ENCODE data around the gene ICAM3. TPM values are rescaled to one million over a fixed set of nuclear protein-coding genes. Genes with fewer than 3 reads are reported as not detected.

Gene ICAM3
- polyA plus RNA-seq, 1 donor (not counting 4 experiments of a cell fraction or from before 2014, with no cell fraction given) = 4.7 TPM

DNA sequence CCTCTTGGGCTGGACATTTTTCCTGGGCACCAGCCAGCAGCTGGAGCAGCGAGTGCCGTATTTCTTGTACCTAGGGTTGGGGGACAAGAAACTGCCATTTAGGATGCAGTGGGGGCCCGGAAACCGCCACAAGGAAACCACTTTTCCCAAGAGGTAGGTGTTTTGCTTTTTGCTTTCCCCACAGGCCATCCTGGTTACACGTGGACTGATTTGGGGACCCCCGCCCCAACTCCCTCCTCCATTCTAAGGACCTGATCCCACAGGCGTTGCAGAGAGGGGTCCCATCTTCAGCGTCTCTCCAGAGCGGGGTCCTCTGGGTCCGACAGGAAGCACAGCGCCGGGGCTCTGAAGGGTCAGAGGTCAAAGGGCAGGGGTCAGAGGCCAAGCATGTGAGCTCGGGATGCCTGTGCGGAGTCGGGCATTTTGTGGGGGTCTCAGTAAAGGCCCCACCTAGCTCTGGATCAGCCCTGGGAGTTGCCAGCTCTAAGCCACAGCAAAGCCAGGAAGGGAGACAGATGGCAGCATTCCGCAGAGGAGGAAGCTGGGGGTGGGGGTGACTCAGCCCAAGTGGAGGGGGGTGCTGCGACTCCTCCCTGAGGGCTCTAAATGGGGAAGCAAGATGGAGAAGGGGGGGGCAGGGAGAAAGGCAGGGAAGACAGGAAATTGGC is 34.2 kb downstream of the ICAM3 start:
- Histone ChIP-seq H4K20me1 (ENCODE audit: control insufficient read depth, extremely low read depth, insufficient read depth, low read length) (no peaks in the 10 kb centered on the region), H2AFZ (ENCODE audit: control insufficient read depth, low read length) (no peak overlapping the region), H3K79me2 (ENCODE audit: control insufficient read depth, insufficient read depth, low read length) (no peaks in the 10 kb centered on the region), H3K4me3 (ENCODE audit: control insufficient read depth in 2 of 3, extremely low read depth in 1 of 3, insufficient read depth in 2 of 3, low read depth in 1 of 3, low read length in 3 of 3) (no peak overlapping the region), H3K27ac (ENCODE audit: control insufficient read depth, insufficient read depth, low read length) (no peak overlapping the region), H3K4me1 (ENCODE audit: control insufficient read depth, extremely low read depth, insufficient read depth, low read length) (peaks cover 6% of the 10 kb centered on the region), H3K4me2 (ENCODE audit: control insufficient read depth, extremely low read depth, insufficient read depth, low read depth, low read length) (no peak overlapping the region), H3K36me3 (ENCODE audit: control insufficient read depth in 2 of 2, extremely low read depth in 1 of 2, insufficient read depth in 2 of 2, low read length in 2 of 2) (peaks cover 5 to 7% of the 10 kb centered on the region in 2 experiments), H3K9me1 (ENCODE audit: control insufficient read depth, extremely low read depth, insufficient read depth, low read length) (no peaks in the 10 kb centered on the region), H3K9me3 (ENCODE audit: control insufficient read depth, low read depth, low read length) (no peaks in the 10 kb centered on the region), H3K27me3 (ENCODE audit: control insufficient read depth, extremely low read depth, insufficient read depth, low read length) (no peaks in the 10 kb centered on the region), H3K9ac (ENCODE audit: control insufficient read depth, extremely low read depth, insufficient read depth, low read length) (no peak overlapping the region)
- dilution Hi-C loops (cut with MboI; ENCODE audit: extremely low pct_ligation_motif_present, low sequenced_read_pairs) = no loop called here
- DNase-seq (ENCODE audit: low read depth, low spot score) (no peak), FAIRE-seq (no peak)
- TF ChIP-seq, protein P1, sequence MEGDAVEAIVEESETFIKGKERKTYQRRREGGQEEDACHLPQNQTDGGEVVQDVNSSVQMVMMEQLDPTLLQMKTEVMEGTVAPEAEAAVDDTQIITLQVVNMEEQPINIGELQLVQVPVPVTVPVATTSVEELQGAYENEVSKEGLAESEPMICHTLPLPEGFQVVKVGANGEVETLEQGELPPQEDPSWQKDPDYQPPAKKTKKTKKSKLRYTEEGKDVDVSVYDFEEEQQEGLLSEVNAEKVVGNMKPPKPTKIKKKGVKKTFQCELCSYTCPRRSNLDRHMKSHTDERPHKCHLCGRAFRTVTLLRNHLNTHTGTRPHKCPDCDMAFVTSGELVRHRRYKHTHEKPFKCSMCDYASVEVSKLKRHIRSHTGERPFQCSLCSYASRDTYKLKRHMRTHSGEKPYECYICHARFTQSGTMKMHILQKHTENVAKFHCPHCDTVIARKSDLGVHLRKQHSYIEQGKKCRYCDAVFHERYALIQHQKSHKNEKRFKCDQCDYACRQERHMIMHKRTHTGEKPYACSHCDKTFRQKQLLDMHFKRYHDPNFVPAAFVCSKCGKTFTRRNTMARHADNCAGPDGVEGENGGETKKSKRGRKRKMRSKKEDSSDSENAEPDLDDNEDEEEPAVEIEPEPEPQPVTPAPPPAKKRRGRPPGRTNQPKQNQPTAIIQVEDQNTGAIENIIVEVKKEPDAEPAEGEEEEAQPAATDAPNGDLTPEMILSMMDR (optimal IDR thresholded peaks at IDR 0.05 in 1 of 3, IDR thresholded peaks at IDR 0.05 in 1 of 3, conservative IDR thresholded peaks at IDR 0.05 in 1 of 3; ENCODE audit: extremely low read depth in 1 of 3, insufficient read depth in 2 of 3, low read length in 3 of 3) = no peak
- no peak for TF ChIP-seq EZH2 (IDR thresholded peaks at IDR 0.05; ENCODE audit: low read length)

GRCh38 chr19:10299545-10300458 is 39.6 kb downstream of the ICAM3 start:
- Histone ChIP-seq H3K9me3 (ENCODE audit: control insufficient read depth, low read depth, low read length) (no peaks in the 10 kb centered on the region), H3K4me2 (ENCODE audit: control insufficient read depth, extremely low read depth, insufficient read depth, low read depth, low read length) (no peak overlapping the region), H2AFZ (ENCODE audit: control insufficient read depth, low read length) (no peak overlapping the region), H4K20me1 (ENCODE audit: control insufficient read depth, extremely low read depth, insufficient read depth, low read length) (no peaks in the 10 kb centered on the region), H3K4me1 (ENCODE audit: control insufficient read depth, extremely low read depth, insufficient read depth, low read length) (peaks cover 6% of the 10 kb centered on the region), H3K27me3 (ENCODE audit: control insufficient read depth, extremely low read depth, insufficient read depth, low read length) (peaks cover 21% of the 10 kb centered on the region), H3K79me2 (ENCODE audit: control insufficient read depth, insufficient read depth, low read length) (no peaks in the 10 kb centered on the region), H3K9me1 (ENCODE audit: control insufficient read depth, extremely low read depth, insufficient read depth, low read length) (no peaks in the 10 kb centered on the region), H3K4me3 (ENCODE audit: control insufficient read depth in 2 of 3, extremely low read depth in 1 of 3, insufficient read depth in 2 of 3, low read depth in 1 of 3, low read length in 3 of 3) (no peak overlapping the region), H3K27ac (ENCODE audit: control insufficient read depth, insufficient read depth, low read length) (no peak overlapping the region), H3K9ac (ENCODE audit: control insufficient read depth, extremely low read depth, insufficient read depth, low read length) (no peak overlapping the region), H3K36me3 (ENCODE audit: control insufficient read depth in 2 of 2, extremely low read depth in 1 of 2, insufficient read depth in 2 of 2, low read length in 2 of 2) (peaks cover 0 to 2% of the 10 kb centered on the region in 2 experiments)
- TF ChIP-seq EZH2 (IDR thresholded peaks at IDR 0.05; ENCODE audit: low read length) = no peak
- TF ChIP-seq, protein P1 (optimal IDR thresholded peaks at IDR 0.05 in 1 of 3, IDR thresholded peaks at IDR 0.05 in 1 of 3, conservative IDR thresholded peaks at IDR 0.05 in 1 of 3; ENCODE audit: extremely low read depth in 1 of 3, insufficient read depth in 2 of 3, low read length in 3 of 3) = no peak
- DNase-seq (ENCODE audit: low read depth, low spot score) = no peak
- dilution Hi-C loops (cut with MboI; ENCODE audit: extremely low pct_ligation_motif_present, low sequenced_read_pairs) = no loop called here
- FAIRE-seq = no peak

All from keratinocyte (primary cell).